HL-60 (cell line): Measurements from ENCODE around the gene C1orf53.

Experiments
- DNase-seq, 2 experiments: peaks; one replicate each; pipeline ENCODE4 v3.0.0-alpha.2; 2010 to 2020; ENCODE audit warnings: low read depth in 1 of 2, low spot score in 1 of 2
- H3K27ac ChIP-seq: fragments of 250-450 bp; sonication (Bioruptor Pico); replicated peaks from 2 replicates; pipeline ENCODE4 v1.5.1; 2020; ENCODE audit warnings: mild to moderate bottlenecking, moderate library complexity
- H3K27me3 ChIP-seq: fragments of 250-450 bp; sonication (Bioruptor Pico); 2 replicates; pipeline ENCODE4 v1.5.1; 2021; ENCODE audit warnings: mild to moderate bottlenecking, moderate library complexity; ENCODE audit not compliant: insufficient read depth, poor library complexity, severe bottlenecking
- H3K4me3 ChIP-seq: replicated peaks from 2 replicates; pipeline ENCODE4 v1.5.1; 2011; ENCODE audit warnings: mild to moderate bottlenecking, control low read depth, low read length; ENCODE audit not compliant: insufficient read depth
- CTCF ChIP-seq: IDR thresholded peaks from one replicate; pipeline ENCODE4 v1.5.1; 2011; ENCODE audit warnings: low read length, control low read depth, inconsistent platforms; ENCODE audit not compliant: insufficient read depth
- GABPA ChIP-seq: IDR thresholded peaks from 2 replicates; pipeline ENCODE4 v1.6.1; 2012; ENCODE audit warnings: low read depth
- POLR2AphosphoS5 ChIP-seq: IDR thresholded peaks from 2 replicates; pipeline ENCODE4 v1.6.1; 2012; ENCODE audit warnings: low read depth
- REST ChIP-seq: IDR thresholded peaks from 2 replicates; pipeline ENCODE4 v1.6.1; 2012; ENCODE audit warnings: low read depth; ENCODE audit not compliant: insufficient replicate concordance
- SPI1 ChIP-seq: IDR thresholded peaks from 2 replicates; pipeline ENCODE4 v1.6.1; 2012; ENCODE audit warnings: low read depth, mild to moderate bottlenecking, borderline replicate concordance

C1orf53 gene

GRCh38 chr1:197928849-197929336 lies 26.5 kb downstream of the C1orf53 start:
- Histone ChIP-seq H3K27ac (no peak overlapping the region), H3K4me3 (peak overlapping the region; percentile 42), H3K27me3 (no peaks in the 10 kb centered on the region)
- no peak for TF ChIP-seq SPI1
- TF ChIP-seq CTCF, result no peak
- no peak for TF ChIP-seq POLR2AphosphoS5
- no peak for TF ChIP-seq GABPA
- no peak for TF ChIP-seq REST
- peak; percentile 12 to 60 for DNase-seq

GRCh38 chr1:197933016-197933415 lies 30.6 kb downstream of the C1orf53 start:
- no peaks in the 10 kb centered on the region for H3K27me3 ChIP-seq
- TF ChIP-seq GABPA (no peak), CTCF (no peak), POLR2AphosphoS5 (no peak), SPI1 (no peak), REST (no peak)
- no peak overlapping the region for H3K27ac ChIP-seq
- H3K4me3 ChIP-seq, result no peak overlapping the region
- no peak for DNase-seq

GRCh38 chr1:197933647-197934046 lies 31.2 kb downstream of the C1orf53 start:
- Histone ChIP-seq H3K4me3 (no peak overlapping the region), H3K27ac (no peak overlapping the region), H3K27me3 (no peaks in the 10 kb centered on the region)
- no peak for DNase-seq
- TF ChIP-seq GABPA, result no peak
- no peak for TF ChIP-seq POLR2AphosphoS5

- H3K27ac ChIP-seq, result no peak overlapping the region
- H3K4me3 ChIP-seq, result no peak overlapping the region
- no peaks in the 10 kb centered on the region for H3K27me3 ChIP-seq
- DNase-seq, result no peak
- TF ChIP-seq CTCF, result no peak
- no peak for TF ChIP-seq GABPA
Measured at GRCh38 chr1:197937381-197937780, 35.0 kb downstream of the C1orf53 start.
